HFFc6 (cell line): Measurements from ENCODE around the gene UGT1A7. TPM values are rescaled to one million over a fixed set of nuclear protein-coding genes. Genes with fewer than 3 reads are reported as not detected.
"Not testable (repeated sequence)": the region's sequence is repeated elsewhere in the genome, so short reads cannot be mapped to it uniquely, and the experiment has no call there.

Experiments used
- DNase-seq: peaks from one replicate; pipeline ENCODE4 v3.0.0-alpha.2; 2018
- H3K27ac Mint-ChIP-seq: 2 replicates; pipeline ENCODE4 v1.8.0; 2020; ENCODE audit warnings: mild to moderate bottlenecking, mixed read lengths
- H3K27me3 Mint-ChIP-seq: 2 replicates; pipeline ENCODE4 v1.8.0; 2021; ENCODE audit warnings: mild to moderate bottlenecking, moderate library complexity, mixed read lengths; ENCODE audit not compliant: insufficient read depth
- H3K36me3 Mint-ChIP-seq: 2 replicates; pipeline ENCODE4 v1.8.0; 2021; ENCODE audit warnings: low read depth, mixed read lengths
- H3K4me1 Mint-ChIP-seq: 2 replicates; pipeline ENCODE4 v1.8.0; 2020; ENCODE audit warnings: low read depth, mixed read lengths
- H3K4me3 Mint-ChIP-seq: 2 replicates; pipeline ENCODE4 v1.8.0; 2020; ENCODE audit warnings: mild to moderate bottlenecking, moderate library complexity, mixed read lengths
- H3K9me3 Mint-ChIP-seq: 2 replicates; pipeline ENCODE4 v1.8.0; 2020; ENCODE audit warnings: mild to moderate bottlenecking, mixed read lengths
- total RNA-seq, 6 experiments: library from RNA; stranded (reverse); fragmentation: NEBNext Ultra II Directional; extraction: Animal tissue kit (Norgen Biotek cat#: 25700); gene quantifications; 2 replicates in 1 of 6; 3 replicates in 5 of 6; pipeline ENCODE4 v1.2.3, GENCODE V29; 2021
- TF ChIP-seq, protein P1 (sequence below): fragments of 200-600 bp; sonication (generic); IDR thresholded peaks from 2 replicates; pipeline ENCODE4 v1.5.0; 2021; ENCODE audit warnings: antibody characterized with exemption, mild to moderate bottlenecking

UGT1A7 gene
- total RNA-seq, 6 experiments from 2014 or later: not detected

GRCh38 chr2:233698740-233699139 is 17.0 kb downstream of the UGT1A7 start:
- no peak overlapping the region for H3K4me3 Mint-ChIP-seq

GRCh38 chr2:233699424-233700027 is 17.8 kb downstream of the UGT1A7 start:
- Mint-ChIP-seq H3K9me3 (no peaks in the 10 kb centered on the region; the same call in 1 of the 2 replicates), H3K4me1 (no peaks in the 10 kb centered on the region; the same call in 1 of the 2 replicates), H3K36me3 (no peaks in the 10 kb centered on the region), H3K4me3 (no peak overlapping the region), H3K27me3 (no peaks in the 10 kb centered on the region), H3K27ac (peak overlapping the region; percentile 93)
- DNase-seq: no peak
- TF ChIP-seq, protein P1, sequence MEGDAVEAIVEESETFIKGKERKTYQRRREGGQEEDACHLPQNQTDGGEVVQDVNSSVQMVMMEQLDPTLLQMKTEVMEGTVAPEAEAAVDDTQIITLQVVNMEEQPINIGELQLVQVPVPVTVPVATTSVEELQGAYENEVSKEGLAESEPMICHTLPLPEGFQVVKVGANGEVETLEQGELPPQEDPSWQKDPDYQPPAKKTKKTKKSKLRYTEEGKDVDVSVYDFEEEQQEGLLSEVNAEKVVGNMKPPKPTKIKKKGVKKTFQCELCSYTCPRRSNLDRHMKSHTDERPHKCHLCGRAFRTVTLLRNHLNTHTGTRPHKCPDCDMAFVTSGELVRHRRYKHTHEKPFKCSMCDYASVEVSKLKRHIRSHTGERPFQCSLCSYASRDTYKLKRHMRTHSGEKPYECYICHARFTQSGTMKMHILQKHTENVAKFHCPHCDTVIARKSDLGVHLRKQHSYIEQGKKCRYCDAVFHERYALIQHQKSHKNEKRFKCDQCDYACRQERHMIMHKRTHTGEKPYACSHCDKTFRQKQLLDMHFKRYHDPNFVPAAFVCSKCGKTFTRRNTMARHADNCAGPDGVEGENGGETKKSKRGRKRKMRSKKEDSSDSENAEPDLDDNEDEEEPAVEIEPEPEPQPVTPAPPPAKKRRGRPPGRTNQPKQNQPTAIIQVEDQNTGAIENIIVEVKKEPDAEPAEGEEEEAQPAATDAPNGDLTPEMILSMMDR: no peak

More at GRCh38 chr2:233698740-233699139, 17.0 kb downstream of the UGT1A7 start:
- no peaks in the 10 kb centered on the region; the same call in 1 of the 2 replicates for H3K4me1 Mint-ChIP-seq
- H3K27me3 Mint-ChIP-seq: no peaks in the 10 kb centered on the region
- TF ChIP-seq, protein P1: no peak
- H3K27ac Mint-ChIP-seq: no peak overlapping the region
- no peak for DNase-seq
- H3K36me3 Mint-ChIP-seq: no peaks in the 10 kb centered on the region
- no peaks in the 10 kb centered on the region; the same call in 1 of the 2 replicates for H3K9me3 Mint-ChIP-seq

GRCh38 chr2:233700028-233700635 is 18.4 kb downstream of the UGT1A7 start:
- DNase-seq: peak; percentile 77

GRCh38 chr2:233700842-233701241 is 19.1 kb downstream of the UGT1A7 start:
- not testable (repeated sequence) for H3K36me3 Mint-ChIP-seq, H3K4me1 Mint-ChIP-seq, H3K27me3 Mint-ChIP-seq, H3K9me3 Mint-ChIP-seq, DNase-seq, H3K4me3 Mint-ChIP-seq
- H3K27ac Mint-ChIP-seq: 0 out of 2 replicates have a peak overlapping the region, but pooled peaks have one; percentile 32

More at GRCh38 chr2:233700028-233700635, 18.4 kb downstream of the UGT1A7 start:
- Mint-ChIP-seq H3K36me3 (no peaks in the 10 kb centered on the region), H3K27me3 (0 out of 2 replicates have a peak, but pooled peaks cover 2% of the 10 kb centered on the region), H3K27ac (peak overlapping the region; percentile 93), H3K9me3 (no peaks in the 10 kb centered on the region; the same call in 1 of the 2 replicates), H3K4me3 (no peak overlapping the region), H3K4me1 (no peaks in the 10 kb centered on the region; the same call in 1 of the 2 replicates)
- TF ChIP-seq, protein P1: no peak

DNA sequence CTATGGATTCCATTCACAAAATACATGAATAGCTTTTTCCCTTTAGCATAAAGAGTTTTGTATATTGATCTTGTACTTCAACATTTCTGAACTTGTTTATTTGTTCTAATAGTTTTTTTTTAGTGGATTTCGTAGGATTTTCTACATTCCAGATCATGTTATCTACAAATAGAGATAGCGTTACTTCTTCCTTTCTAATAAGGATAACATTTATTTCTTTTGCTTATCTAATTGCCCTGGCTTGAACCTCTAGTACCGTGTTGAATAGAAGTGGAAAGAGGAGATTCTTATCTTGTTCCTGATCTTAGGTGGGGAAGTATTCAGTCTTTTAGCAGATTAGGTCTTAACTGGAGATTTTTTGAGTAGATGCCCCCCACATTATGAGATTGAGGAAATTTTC is 20.5 kb downstream of the UGT1A7 start:
- DNase-seq: no peak
- TF ChIP-seq, protein P1: no peak
- H3K27ac Mint-ChIP-seq: no peak overlapping the region
- H3K9me3 Mint-ChIP-seq: no peaks in the 10 kb centered on the region; the same call in 1 of the 2 replicates
- 0 out of 2 replicates have a peak, but pooled peaks cover 2% of the 10 kb centered on the region for H3K27me3 Mint-ChIP-seq
- peaks cover 5% of the 10 kb centered on the region; the same call in 1 of the 2 replicates for H3K4me1 Mint-ChIP-seq
- H3K36me3 Mint-ChIP-seq: no peaks in the 10 kb centered on the region
- H3K4me3 Mint-ChIP-seq: no peak overlapping the region
